Adipocyte (in vitro differentiated cells): ENCODE data around the gene MED16.
"Not testable (repeated sequence)": the region's sequence is repeated elsewhere in the genome, so short reads cannot be mapped to it uniquely, and the experiment has no call there.

Source experiments
- DNase-seq: peaks from one replicate; pipeline ENCODE4 v3.0.0-alpha.2; 2015; ENCODE audit warnings: low read depth
- H3K27me3 ChIP-seq: replicated peaks from 2 replicates; pipeline ENCODE4 v1.7.0; 2013; ENCODE audit warnings: mild to moderate bottlenecking, low read length, moderate library complexity; ENCODE audit not compliant: control insufficient read depth, insufficient read depth
- H3K36me3 ChIP-seq: 2 replicates; pipeline ENCODE4 v1.7.0; 2013; ENCODE audit warnings: low read length, mild to moderate bottlenecking, moderate library complexity; ENCODE audit not compliant: control insufficient read depth, insufficient read depth, severe bottlenecking
- H3K4me1 ChIP-seq: 2 replicates; pipeline ENCODE4 v1.7.0; 2013; ENCODE audit warnings: mild to moderate bottlenecking, low read length, moderate library complexity; ENCODE audit not compliant: control insufficient read depth, insufficient read depth
- H3K4me3 ChIP-seq: 2 replicates; pipeline ENCODE4 v1.7.0; 2013; ENCODE audit warnings: mild to moderate bottlenecking, low read length, moderate library complexity
- H3K9ac ChIP-seq: 2 replicates; pipeline ENCODE4 v1.7.0; 2013; ENCODE audit warnings: mild to moderate bottlenecking, low read length, moderate library complexity
- H3K9me3 ChIP-seq: 2 replicates; pipeline ENCODE4 v1.7.0; 2013; ENCODE audit warnings: mild to moderate bottlenecking, low read length, moderate library complexity; ENCODE audit not compliant: control insufficient read depth

The MED16 gene

GRCh38 chr19:892243-892893 lies 619 bp downstream of the MED16 start:
- peak; percentile 30 for DNase-seq
- no peaks in the 10 kb centered on the region for H3K9me3 ChIP-seq
- H3K9ac ChIP-seq: peak overlapping the region; percentile 87
- no peaks in the 10 kb centered on the region for H3K27me3 ChIP-seq
- no peaks in the 10 kb centered on the region for H3K4me1 ChIP-seq
- H3K4me3 ChIP-seq: peak overlapping the region; percentile 89
- peaks cover 13% of the 10 kb centered on the region for H3K36me3 ChIP-seq

- DNase-seq: not testable (repeated sequence)
- H3K36me3 ChIP-seq: peaks cover 17% of the 10 kb centered on the region
These were observed 1.4 kb downstream of the MED16 start for GRCh38 chr19:891421-892200.

DNA sequence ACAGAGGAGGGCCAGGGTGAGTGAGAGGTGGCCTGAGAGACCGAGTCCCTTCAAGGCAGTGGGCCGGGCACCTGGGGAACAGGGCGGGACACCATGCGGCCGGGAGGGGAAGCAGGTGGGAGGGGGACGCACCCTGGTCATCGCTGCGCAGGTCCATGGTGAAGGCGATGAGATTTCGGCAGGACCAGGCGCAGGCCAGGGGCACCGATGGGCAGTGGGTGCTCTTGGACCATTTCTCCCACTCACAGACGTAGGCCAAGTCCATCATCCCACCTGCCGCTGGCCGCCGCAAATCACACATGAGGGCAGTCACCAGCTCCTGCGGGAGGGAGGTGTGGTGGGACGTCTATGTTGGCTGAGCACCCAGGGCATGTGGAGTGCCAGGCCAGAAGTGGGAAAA lies 2.2 kb downstream of the MED16 start:
- Histone ChIP-seq H3K4me3 (no peak overlapping the region), H3K36me3 (peaks cover 25% of the 10 kb centered on the region), H3K9ac (no peak overlapping the region), H3K27me3 (no peaks in the 10 kb centered on the region), H3K4me1 (no peaks in the 10 kb centered on the region), H3K9me3 (no peaks in the 10 kb centered on the region)
- no peak for DNase-seq

More at GRCh38 chr19:891421-892200, 1.4 kb downstream of the MED16 start:
- H3K27me3 ChIP-seq, H3K9me3 ChIP-seq, H3K4me1 ChIP-seq: not testable (repeated sequence)
- peak overlapping the region; percentile 89 for H3K4me3 ChIP-seq
- peak overlapping the region; percentile 87 for H3K9ac ChIP-seq

DNA sequence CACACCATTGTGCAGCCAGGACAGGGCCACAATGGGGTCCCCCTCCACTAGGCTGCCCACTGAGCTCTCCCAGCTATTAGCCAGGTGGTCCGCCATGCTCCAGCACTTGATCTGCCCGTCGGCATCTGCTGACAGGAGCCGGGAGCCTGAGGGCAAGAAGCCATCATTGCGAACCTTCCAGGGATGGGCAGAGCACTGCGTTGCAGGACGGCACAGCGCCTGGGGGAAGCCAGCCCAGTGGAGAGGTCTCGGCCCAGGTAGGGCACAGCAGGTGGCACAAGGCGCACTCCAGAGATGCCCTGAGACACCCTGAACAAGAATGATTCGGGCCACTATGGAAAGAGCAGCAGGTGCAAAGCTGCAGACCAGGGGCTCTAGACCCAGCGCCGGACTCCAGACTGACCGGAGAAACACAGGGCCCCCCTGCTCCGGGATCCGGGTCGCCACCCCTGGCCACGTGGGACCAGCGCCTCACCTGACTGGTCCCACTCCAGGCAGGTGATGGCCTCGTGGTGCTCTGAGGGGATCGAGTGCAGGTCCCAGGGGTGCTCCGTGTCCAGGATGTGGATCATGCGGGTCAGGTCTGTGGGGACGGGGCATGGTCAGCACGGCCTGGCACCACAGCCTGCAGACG lies 3.2 kb downstream of the MED16 start:
- H3K36me3 ChIP-seq: peaks cover 30% of the 10 kb centered on the region
- no peaks in the 10 kb centered on the region for H3K4me1 ChIP-seq
- H3K4me3 ChIP-seq: no peak overlapping the region
- H3K9ac ChIP-seq: no peak overlapping the region
- no peaks in the 10 kb centered on the region for H3K27me3 ChIP-seq
- H3K9me3 ChIP-seq: no peaks in the 10 kb centered on the region
- DNase-seq: no peak

GRCh38 chr19:888581-889385 lies 4.2 kb downstream of the MED16 start:
- no peaks in the 10 kb centered on the region for H3K27me3 ChIP-seq
- no peak overlapping the region for H3K4me3 ChIP-seq
- peaks cover 35% of the 10 kb centered on the region for H3K36me3 ChIP-seq
- H3K9me3 ChIP-seq: no peaks in the 10 kb centered on the region
- H3K9ac ChIP-seq: no peak overlapping the region
- no peak for DNase-seq
- H3K4me1 ChIP-seq: no peaks in the 10 kb centered on the region

DNA sequence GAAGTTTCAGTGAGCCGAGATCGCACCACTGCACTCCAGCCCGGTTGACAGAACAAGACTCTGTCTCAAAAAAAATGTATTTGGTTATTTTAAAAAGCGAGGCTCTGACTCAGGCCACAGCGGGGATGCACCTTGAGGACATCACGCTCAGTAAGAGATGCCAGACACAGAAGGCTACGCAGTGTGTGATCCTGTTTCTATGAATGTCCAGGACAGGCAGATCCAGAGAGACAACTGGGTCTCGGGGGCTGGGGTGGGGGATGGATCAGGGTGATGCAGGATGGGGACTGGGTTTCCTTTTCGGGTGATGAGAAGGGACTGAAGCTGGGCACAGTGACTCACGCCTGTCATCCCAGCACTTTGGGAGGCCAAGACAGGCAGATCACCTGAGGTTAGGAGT lies 5.4 kb downstream of the MED16 start:
- Histone ChIP-seq H3K4me1 (no peaks in the 10 kb centered on the region), H3K4me3 (no peak overlapping the region), H3K36me3 (peaks cover 46% of the 10 kb centered on the region), H3K9ac (no peak overlapping the region), H3K9me3 (no peaks in the 10 kb centered on the region), H3K27me3 (no peaks in the 10 kb centered on the region)
- DNase-seq: no peak

- H3K9me3 ChIP-seq: no peaks in the 10 kb centered on the region
- no peak overlapping the region for H3K4me3 ChIP-seq
- no peaks in the 10 kb centered on the region for H3K4me1 ChIP-seq
- DNase-seq: peak; percentile 67
- H3K9ac ChIP-seq: no peak overlapping the region
- peaks cover 51% of the 10 kb centered on the region for H3K36me3 ChIP-seq
- no peaks in the 10 kb centered on the region for H3K27me3 ChIP-seq
These were observed 5.9 kb downstream of the MED16 start for GRCh38 chr19:887072-887471.

DNA sequence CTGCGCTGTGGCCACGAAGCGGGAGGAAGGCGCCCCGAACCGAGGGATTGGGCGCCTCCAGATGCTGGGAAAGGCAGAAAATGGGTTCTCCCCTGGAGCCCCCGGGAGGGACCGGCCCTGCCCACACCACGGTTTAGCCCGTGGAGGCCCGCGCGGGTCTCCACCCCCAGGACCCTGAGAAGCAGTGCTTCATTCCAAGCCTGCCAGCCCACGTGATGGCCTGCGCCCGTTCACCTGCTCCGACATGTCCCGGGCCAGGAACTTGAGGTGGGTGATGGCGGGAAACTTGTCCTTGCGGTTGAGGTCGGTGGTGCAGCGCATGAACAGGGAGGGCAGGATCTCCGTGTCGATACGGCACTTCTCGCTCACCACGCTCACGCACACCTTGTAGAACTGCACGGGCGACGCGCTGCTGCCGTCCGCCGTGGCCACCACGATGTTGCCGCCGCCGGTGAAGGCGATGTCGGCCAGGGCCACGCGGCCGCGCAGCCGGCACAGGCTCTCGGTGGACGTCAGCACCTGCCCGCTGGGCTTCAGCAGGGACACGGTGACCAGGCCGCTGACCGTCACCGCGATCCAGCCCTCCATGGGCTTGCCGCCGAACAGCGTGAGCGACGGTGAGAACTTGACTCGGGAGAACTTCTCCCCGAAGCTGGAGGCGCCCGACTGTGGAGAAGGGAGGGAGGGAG lies 7.3 kb downstream of the MED16 start:
- no peaks in the 10 kb centered on the region for H3K9me3 ChIP-seq
- no peaks in the 10 kb centered on the region for H3K27me3 ChIP-seq
- no peak for DNase-seq
- peaks cover 63% of the 10 kb centered on the region for H3K36me3 ChIP-seq
- H3K4me1 ChIP-seq: no peaks in the 10 kb centered on the region
- no peak overlapping the region for H3K4me3 ChIP-seq
- no peak overlapping the region for H3K9ac ChIP-seq

GRCh38 chr19:884420-885211 lies 8.4 kb downstream of the MED16 start:
- Histone ChIP-seq H3K9ac (no peak overlapping the region), H3K36me3 (peaks cover 59% of the 10 kb centered on the region), H3K4me3 (no peak overlapping the region), H3K4me1 (no peaks in the 10 kb centered on the region), H3K27me3 (no peaks in the 10 kb centered on the region), H3K9me3 (no peaks in the 10 kb centered on the region)
- DNase-seq: no peak

DNA sequence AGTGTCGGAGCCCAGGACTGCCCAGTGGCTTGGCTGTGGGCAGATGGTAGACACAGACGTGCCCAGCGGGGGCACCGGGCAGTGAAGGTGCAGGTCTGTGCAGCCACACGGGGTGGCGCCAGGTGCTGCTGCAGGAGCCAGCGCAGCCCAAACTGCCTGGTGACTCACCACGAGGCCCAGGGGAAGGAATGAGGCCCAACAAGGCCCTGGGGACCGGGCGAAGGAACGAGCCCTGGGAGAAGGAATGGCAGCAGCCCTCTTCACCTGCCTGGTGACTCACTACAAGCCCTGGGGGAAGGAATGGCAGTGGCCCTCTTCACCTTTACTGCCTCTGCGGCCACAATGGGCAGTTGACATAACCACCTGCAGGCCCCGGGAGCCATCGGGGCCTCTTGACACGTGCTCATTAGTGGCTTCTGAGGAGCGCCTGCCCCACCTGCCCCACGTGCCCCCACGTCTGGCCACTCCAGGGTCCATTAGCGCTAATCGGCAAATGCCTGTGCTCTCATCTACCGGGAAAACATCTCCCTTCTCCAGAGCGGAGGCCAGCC lies 9.3 kb downstream of the MED16 start:
- Histone ChIP-seq H3K9me3 (no peaks in the 10 kb centered on the region), H3K4me3 (no peak overlapping the region), H3K27me3 (no peaks in the 10 kb centered on the region), H3K9ac (no peak overlapping the region), H3K36me3 (peaks cover 54% of the 10 kb centered on the region), H3K4me1 (no peaks in the 10 kb centered on the region)
- DNase-seq: no peak
